ENCODE measurements around the gene ZBTB43.

ZBTB43 gene

DNA sequence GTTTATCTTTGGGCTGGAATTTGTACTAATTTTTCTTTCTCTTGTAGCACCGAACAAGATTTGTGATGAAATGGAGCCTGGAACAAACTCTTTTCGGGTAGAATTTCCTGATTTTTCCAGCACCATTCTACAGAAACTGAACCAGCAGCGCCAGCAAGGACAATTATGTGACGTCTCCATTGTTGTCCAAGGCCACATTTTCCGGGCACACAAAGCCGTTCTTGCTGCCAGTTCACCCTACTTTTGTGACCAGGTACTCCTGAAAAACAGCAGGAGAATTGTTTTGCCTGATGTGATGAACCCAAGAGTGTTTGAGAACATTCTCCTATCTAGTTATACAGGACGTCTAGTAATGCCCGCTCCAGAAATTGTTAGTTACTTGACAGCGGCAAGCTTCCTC is 27.6 kb downstream of the ZBTB43 start:
- no peak for DNase-seq

DNA sequence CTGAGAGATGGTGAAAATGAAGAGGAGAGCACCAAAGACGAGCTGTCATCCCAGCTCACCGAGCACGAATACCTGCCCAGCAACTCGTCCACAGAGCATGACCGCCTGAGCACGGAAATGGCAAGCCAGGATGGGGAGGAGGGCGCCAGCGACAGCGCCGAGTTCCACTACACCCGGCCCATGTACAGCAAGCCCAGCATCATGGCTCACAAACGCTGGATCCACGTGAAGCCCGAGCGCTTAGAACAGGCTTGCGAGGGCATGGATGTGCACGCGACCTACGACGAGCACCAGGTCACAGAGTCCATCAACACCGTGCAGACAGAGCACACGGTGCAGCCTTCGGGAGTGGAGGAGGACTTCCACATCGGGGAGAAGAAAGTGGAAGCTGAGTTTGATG is 28.2 kb downstream of the ZBTB43 start:
- DNase-seq: no peak

DNA sequence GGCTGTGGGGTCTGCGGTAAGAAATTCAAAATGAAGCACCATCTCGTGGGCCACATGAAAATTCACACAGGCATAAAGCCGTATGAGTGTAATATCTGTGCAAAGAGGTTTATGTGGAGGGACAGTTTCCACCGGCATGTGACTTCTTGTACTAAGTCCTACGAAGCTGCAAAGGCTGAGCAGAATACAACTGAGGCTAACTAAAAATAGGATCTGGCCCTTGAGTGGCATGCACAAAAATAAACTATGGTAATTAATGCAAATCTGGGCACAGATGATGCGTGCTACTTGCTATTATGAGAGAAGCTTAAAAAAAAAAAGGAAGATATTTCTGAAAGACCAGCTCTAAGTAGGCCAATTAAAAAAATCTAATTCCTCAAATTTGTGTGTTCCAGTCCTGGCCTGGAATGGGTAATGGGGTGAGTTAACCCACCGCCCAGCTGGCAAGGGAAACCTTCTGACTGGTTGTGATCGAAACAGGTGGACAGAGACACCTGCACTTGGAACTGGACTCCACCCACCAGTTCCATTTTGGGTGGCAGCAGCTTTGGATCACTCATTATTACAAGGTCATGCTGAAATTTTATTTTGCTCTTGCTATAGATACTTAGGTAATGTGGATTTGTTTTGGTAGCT is 29.0 kb downstream of the ZBTB43 start:
- no peak for DNase-seq

DNA sequence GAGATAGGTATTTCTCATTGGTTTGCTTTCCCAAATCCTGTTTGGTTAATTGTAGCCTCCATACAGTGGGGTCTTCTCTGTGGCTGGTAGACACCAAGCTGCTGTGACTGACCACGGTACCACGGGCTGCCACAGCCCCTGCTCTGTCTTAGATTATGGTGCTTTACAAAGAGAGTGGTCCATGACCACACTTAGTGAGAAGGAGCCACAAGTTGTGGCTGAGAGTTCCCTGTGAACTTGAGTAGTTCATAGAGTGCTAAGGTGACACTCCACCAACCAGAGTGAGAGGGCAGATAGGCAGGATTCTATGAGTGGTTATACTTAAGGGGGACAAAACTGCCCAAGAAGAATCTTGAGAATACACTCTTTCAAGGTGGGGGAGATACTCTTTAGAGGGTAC is 29.8 kb downstream of the ZBTB43 start:
- DNase-seq: no peak

DNA sequence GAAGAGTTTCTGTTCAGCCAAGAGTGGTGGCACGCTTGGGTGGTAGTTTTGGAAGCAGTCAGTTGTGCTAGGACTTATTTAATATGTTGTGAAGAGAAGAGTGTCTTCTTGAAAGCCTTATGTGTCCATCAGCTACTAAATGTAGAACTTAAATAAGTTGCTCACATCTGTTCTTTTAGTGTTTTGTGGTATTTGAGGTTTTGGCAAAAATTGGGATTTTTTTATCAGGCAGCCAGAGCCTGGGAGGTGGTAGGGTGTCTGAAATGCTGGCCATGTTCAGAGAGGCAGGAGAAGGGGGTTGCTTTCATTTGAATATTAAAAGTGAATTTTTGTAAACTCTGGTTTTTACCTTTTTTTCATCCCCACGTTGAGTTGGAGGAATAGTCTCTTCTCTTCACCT is 31.4 kb downstream of the ZBTB43 start:
- DNase-seq: no peak

DNA sequence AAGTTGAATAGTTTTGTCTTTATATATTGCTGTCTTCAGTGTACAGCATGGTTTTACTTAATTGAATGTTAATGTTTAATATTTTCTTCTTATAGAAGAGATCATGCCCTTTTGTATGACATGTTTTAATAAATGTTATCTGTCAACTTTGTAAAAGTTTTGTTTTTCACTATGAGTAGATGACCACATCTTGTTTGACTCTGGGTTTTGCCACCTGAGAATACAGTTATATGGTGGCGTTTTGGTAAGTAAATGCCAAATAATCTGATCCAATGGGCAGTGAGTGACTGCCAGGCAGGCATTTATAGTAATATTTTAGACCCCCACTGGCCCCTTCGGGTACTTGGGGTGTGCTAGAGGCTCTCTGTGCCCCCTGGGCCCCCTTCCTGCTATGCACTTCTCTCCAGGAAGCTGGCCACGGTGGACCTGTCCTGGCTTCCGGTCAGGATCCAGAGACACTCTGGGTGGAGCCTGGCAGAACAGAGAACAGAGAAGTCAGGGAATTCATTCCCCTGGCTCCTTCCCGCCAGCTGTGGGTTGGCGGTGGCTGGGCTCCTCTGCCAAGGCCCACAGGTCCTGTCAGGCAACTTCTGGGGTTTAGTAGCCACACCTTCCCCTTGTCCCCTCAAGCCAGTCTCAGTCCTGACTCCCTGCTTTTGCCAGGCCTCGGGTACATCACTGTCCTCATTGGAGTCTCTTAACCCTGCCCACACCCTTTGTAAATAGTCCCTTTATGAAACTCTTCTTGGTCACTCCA is 33.4 kb downstream of the ZBTB43 start:
- no peak for DNase-seq

DNA sequence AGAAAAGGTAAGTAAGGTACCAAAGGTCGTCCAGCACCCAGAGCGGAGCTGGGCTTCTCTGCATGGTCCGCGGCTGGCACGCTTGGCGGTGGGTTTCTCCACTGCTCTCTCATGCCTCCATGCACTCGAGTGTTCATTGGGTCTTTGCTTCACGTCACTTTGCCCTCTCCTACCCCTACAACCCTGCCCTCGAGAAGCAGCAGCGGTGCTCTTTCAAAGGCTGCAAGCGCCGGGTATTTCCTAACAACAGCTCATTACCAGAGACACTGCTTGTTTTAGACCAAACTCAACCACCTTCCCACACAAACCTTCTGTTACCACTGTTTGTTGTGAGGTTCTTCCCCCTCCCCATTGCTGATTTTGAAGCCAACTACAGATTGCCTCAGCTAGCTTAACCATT is 34.1 kb downstream of the ZBTB43 start:
- no peak for DNase-seq

DNA sequence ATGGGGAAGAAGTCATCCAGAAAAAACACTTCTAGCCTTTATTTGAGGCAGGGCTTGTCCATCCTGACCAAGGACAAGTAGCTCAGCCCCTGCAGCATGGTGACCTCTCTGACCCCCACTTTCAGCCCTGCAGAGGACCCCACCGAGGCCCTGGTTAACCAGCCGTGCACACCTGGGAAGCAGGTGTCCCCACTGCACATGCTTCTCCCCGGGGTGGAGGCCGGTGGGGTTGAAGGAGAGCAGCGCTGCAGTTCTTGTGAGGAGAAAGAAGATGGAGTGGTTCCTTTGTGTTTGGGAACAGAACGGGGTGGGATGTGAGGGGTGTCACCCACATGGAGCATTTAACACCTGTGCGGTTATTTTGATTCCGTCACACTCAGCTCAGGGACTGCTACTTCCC is 34.5 kb downstream of the ZBTB43 start:
- DNase-seq: no peak

DNA sequence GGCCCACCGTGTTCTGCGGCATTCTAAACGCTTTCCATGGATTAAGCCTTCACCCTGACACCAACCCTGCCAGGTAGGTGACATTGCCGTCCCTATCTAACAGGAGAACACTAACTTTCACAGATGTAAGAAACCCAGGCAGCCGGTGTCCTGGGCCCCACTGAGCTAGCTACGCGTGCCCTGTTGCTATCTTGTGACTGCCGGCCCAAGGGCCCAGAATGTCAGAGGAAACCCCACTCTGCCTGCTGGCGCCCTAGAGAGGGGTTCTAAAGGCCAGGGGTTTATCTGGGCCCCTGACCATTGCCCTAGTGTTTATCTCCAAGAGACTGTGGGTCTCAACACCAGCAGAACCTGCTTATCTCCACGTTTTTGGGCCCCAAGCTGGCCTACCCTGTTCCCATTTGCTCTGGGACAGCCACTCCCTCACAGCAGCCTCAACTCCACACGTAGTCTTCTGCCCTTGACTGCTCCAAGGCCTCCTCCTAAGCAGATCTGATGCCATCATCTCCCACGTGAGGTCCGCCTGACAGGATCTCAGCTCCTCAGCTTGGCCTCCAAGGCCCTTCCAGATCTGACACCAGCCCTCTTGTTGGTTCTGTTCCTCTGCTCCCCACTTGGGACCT is 37.5 kb downstream of the ZBTB43 start:
- no peak for DNase-seq

DNA sequence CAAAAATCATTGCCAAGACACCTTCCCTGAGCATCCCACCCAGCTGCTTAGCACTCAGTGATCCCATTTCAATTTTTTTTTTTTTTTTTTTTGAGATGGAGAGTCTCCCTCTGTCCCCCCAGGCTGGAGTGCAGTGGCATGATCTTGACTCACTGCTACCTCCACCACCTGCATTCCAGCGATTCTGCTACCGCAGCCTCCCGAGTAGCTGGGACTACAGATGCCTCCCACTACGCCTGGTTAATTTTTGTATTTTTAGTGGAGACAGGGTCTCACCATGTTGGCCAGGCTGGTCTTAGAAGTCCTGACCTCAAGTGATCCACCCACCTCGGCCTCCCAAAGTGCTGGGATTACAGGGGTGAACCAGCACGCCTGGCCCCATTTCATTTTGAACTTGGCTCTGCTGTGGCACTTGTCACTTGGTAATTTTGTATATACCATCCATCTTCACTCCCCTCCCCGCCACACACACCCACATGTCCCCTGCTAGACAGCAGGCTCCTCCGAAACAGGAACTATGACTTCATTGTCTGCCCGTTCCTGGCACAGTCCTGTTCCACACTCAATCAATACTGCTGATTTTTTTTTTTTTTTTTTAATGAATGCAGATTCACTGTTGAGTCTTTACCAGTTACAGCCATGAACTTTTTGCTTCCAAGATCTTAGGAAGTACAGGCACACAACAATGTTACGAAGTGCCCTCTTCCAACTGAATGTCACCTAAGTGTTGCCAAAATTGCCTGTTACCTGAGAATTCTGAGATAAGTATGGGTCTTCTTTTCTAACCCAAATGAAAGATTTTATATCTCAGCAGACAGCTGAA is 38.3 kb downstream of the ZBTB43 start:
- DNase-seq: no peak

DNA sequence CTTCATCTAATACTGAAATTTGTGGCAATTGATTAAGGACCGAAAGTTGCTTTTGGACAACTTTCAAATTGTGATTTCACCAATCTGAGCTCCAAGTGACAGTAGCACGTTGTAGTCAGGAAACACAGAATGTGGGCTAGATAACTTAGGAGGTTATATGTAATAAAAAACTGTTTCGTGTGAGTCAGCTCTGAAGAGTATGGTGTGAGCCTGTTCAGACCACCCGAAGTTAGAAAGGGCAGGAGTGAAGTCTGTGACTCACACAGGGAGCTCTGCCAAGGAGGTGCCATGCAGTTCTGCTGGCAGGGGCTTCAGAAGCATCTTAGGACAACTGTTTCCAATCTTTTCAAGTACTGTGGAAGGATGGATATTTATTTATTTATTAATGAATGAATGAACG is 39.2 kb downstream of the ZBTB43 start:
- no peak for DNase-seq

DNA sequence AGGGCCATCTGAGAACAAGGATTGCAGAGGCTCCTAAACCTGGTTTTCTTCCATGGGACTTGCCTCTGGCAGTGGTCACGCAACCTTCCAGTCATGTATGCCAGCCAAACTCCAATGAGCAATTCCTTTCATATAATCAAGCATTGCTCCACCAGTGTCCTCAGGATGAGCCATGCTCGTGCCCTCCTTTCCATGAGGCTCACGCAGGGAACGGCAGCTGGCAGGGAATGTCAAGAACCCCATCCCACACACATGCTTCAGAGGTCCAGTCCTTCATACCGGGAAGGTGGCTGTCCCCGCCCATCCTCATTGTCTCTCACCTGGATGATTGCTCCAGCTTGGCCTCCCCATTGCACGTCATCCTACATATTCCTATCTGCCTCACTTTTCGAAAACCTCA is 42.2 kb downstream of the ZBTB43 start:
- no peak for DNase-seq

DNA sequence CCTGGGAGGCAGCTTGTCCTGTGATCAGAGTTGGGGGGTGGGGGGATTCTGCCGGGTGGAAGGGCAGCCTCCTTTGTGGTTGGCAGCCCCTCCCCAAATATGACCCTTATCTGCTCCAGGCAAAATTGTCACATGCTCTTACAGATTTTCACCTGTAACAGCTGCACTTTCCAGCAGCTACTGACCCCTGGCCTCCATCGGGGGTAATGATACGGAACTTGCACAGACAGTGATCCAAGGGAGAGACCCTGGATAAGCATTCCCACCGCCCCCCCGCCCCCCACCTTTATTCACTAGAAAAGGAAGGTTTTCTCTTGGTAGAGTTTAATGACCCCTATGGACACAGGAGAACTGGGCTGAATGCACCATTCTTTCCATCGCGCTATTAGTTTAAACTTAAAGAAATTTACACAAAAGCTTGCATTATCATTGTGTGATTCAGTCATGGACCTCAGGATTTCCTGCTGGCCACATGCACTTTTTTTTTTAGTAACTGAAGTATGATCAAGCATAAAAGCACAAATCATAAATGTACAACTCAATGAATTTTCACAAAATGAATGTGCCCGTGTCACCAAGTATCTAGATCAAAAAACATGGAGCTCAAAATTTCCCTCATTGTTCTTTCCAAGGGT is 44.9 kb downstream of the ZBTB43 start:
- DNase-seq: no peak

DNA sequence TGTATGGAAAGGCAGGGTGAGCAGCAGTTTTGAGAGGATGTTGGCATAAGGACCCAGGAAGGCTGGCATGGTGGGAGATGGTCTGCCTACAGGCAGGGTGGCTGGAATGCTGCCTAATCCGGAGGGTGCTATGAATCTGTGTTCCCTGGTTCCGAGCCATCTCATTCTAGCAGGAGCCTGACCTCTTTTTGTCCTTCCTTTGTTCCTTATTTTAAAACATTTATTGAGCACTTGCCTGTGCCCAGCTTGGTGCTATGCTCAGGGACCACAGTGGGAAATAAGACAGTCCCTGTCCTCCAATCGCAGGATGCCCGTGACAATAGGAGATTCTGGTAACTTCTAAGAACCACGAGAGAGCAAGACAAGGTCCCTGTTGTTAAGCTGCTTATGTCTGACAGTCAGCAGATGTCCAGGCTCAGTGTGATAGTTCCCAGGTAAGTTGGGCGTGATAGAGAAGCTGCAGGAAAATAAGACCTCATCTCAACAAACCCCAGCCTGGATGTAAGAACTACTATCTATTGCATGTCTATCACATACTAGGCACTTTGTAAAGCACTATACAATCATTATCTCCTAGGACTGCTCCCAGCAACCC is 46.5 kb downstream of the ZBTB43 start:
- no peak for DNase-seq

DNA sequence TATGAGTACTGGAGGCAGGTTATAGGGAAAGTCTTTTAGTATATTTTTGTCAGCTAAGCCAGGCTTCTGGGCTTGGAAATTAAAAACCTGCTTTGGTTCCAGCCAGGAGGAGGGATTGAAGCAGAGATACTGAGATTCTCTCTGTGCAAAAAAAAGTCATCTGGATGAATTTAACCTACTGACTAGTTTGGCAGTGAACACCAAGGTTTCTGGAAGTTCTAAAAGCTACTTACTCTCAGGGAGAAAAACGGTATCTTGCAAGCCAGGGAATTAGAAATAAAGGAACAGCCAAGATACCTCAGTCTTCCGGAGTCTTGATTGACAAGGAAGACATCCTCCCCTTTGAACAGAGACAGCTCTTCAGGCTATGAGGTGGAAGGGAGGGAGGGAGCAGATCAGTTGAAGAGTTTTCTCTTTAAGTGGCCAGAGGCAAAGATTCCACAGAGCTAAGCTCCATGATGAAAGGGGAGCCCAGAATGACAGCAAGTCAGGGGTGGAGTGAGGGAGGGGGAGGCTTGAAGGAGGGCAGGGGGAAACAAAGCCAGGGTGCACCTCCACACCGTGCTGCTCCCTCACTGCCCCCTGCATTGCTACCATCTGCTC is 47.3 kb downstream of the ZBTB43 start:
- DNase-seq: no peak

DNA sequence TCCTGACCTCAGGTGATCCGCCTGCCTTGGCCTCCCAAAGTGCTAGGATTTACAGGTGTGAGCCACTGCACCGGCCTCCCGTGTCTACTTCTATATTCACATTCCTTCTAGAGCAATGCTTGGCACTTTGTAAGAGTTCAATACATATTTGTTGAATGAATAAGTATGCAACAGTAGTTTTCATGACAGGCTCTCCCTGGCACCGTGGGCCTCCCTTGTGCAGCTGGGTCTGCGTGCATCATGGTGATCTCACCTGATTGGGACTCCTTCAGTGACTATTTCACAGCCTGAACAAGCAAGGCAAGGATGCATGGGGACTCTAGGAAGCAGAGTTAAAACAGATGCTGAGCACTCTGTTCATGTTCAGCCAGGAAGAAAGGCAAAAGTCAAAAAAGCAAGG is 48.8 kb downstream of the ZBTB43 start:
- DNase-seq: no peak

DNA sequence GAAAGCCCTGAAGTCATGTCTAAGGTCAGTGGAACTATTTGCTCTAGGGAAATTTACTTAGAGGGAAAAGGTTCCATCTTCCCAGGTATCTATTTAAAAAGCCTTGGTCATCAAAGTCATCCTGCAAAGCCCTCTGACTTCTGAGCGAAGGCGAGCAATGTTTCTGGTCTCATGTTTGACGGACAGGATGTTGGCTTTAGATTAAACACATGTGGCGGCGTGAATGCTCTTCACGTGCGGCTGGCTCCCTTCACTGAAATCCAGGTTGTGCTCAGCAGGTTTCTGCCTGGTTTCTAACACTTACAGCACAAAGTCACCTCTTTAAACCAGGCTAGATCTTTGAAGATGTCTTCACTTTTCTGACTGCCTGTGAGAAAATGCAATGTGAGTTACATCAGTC is 49.9 kb downstream of the ZBTB43 start:
- no peak for DNase-seq

DNA sequence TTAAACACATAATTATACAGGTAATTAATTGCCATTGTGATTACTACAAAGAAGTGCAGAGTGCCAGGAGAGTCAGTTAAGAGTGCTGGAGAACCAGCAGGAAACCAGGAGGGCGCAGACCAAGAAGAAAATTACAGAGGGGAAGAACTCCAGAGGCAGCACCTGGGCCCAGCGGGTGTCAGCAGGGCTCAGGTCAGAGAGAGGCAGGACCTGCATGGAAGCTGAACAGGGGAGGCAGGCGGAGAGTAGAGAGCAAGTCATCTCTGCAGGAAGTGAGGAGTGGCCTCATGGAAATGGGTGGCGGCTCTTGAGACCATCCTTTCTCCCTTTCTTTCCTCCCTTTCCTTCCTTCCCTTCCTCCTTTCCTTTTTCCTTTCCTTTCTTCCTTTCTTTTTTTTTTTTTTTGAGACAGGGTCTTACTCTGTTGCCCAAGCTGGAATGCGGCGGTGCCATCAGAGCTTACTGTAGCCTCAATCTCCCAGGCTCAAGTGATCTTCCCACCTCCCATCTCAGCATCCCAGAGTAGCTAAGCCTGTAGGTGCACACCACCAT is 51.6 kb downstream of the ZBTB43 start:
- peak; percentile 24 for DNase-seq

DNA sequence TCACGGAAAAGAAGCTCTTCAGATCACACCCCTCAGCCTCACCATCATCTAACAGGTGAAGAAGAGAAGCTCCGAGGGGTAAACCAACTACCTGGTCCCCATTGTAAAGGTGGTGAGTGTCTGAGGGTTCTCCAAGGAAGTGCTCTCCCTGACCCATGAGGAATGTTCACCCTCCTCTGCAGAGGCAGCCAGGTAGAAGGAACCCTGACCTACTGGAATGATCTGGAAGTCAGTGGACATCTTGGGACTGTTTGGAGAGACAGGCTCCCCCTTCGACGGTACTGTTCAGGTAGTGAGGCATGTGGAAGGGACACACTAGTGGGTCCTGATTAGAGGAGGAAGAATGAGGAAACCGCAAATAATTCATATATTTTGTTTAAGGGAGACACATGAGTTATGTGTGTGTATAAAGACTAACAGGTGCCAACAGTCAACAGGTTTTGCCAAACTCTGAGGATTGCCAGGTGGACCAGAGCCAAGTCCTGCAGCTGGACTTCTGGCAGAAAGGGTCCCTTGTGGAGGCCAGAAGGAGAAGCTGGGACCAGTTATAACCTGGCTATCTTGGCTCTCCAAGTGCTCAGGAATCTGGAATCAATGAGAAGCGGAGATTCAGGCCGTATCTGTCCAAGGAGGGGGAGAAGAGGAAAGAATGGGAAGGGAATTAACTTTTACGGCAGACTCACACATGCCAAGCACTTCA is 52.6 kb downstream of the ZBTB43 start:
- DNase-seq: peak; percentile 28

DNA sequence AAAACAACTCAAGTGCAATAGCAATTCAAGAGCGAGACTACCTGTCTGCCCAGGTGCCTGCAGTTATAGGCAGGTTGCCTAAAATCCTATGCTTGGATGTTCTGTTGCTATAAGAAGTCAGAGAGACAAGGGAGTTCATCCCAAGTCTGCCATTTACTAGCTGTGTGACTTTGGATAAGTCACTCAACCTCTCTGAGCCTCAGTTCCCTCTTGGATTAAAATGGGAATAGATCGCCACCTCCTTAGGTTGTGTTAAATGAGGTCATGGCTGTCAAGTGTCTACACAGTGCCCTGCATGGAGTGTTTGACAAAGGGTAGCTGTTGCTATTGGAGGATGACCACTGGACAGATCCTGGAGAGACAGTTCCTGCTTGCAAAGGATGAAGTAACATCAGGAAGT is 54.3 kb downstream of the ZBTB43 start:
- DNase-seq: no peak

DNA sequence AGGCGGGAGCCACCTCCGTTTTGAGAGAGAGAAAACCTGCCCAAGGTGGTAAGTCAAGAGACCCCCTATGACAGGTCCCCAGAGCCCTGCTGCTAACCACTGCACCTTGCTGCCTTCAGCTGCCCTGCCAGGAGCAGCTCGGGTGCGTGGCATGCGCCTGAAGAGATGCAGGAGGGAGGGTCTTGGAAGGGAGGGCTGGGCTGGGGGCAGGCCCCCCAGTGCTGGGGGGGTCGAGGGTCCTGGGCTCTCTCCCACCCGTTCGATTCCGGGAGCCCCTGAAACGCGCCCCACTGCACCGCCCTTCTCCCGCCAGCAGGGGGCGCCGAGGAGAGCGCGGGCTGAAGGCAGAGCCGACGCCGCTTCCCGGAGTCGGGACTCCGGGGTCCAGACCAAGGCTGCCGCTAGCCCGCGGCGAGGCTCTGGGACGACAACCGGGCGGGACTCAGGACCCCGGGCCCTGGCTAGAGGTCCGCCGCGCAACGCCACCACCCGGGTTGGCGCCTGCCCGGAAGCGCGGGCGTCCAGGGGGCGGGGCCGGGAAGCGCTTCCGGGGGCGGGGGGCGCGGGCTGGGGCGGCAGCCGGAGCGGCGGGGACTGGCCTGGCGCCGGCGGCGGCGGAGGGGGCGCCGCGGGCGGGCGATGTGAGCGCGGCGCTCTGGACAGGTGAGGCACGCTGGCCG is 55.4 kb downstream of the ZBTB43 start, which contains the start of gene ZBTB34:
ZBTB34 (plus strand) TSS at position 563 of the 680 bp plus-strand sequence. CDS start 18,761 bp downstream, outside the sequence.
- peak; percentile 50 for DNase-seq

All from NCI-H1105 (cell line).